ENCODE results near the gene PLXND1. TPM values are rescaled to one million over a fixed set of nuclear protein-coding genes. Genes with fewer than 3 reads are reported as not detected.

Gene PLXND1
- total RNA-seq, 1 experiment from 2014 or later, result 68.0 TPM

GRCh38 chr3:129602309-129602708, 4.2 kb downstream of the PLXND1 start:
- DNase-seq (ENCODE audit: low read depth), result no peak

- no peak for DNase-seq (ENCODE audit: low read depth)
Measured at GRCh38 chr3:129601713-129602112, 4.8 kb downstream of the PLXND1 start.

GRCh38 chr3:129600348-129600747, 6.1 kb downstream of the PLXND1 start:
- no peak for DNase-seq (ENCODE audit: low read depth)

- peak; percentile 69 for DNase-seq (ENCODE audit: low read depth)
Measured at GRCh38 chr3:129599607-129600006, 6.9 kb downstream of the PLXND1 start.

- no peak for DNase-seq (ENCODE audit: low read depth)
Measured at GRCh38 chr3:129599073-129599472, 7.4 kb downstream of the PLXND1 start.

- DNase-seq (ENCODE audit: low read depth), result no peak
Measured at GRCh38 chr3:129598484-129598883, 8.0 kb downstream of the PLXND1 start.

GRCh38 chr3:129598000-129598381, 8.5 kb downstream of the PLXND1 start:
- peak; percentile 65 for DNase-seq (ENCODE audit: low read depth)

GRCh38 chr3:129597087-129597999, 9.1 kb downstream of the PLXND1 start:
- DNase-seq (ENCODE audit: low read depth), result no peak

- peak; percentile 93 for DNase-seq (ENCODE audit: low read depth)
Measured at GRCh38 chr3:129596194-129597086, 10.0 kb downstream of the PLXND1 start.

GRCh38 chr3:129595544-129596193, 10.8 kb downstream of the PLXND1 start:
- DNase-seq (ENCODE audit: low read depth), result peak; percentile 70

- DNase-seq (ENCODE audit: low read depth), result no peak
Measured at GRCh38 chr3:129594907-129595390, 11.5 kb downstream of the PLXND1 start.

- DNase-seq (ENCODE audit: low read depth), result no peak
Measured at GRCh38 chr3:129594409-129594808, 12.1 kb downstream of the PLXND1 start.

GRCh38 chr3:129593595-129594339, 12.7 kb downstream of the PLXND1 start:
- DNase-seq (ENCODE audit: low read depth), result no peak

GRCh38 chr3:129593230-129593594, 13.3 kb downstream of the PLXND1 start:
- DNase-seq (ENCODE audit: low read depth), result no peak

- DNase-seq (ENCODE audit: low read depth), result no peak
Measured at GRCh38 chr3:129592381-129593131, 13.9 kb downstream of the PLXND1 start.

GRCh38 chr3:129591932-129592331, 14.5 kb downstream of the PLXND1 start:
- DNase-seq (ENCODE audit: low read depth), result no peak

GRCh38 chr3:129590215-129590614, 16.3 kb downstream of the PLXND1 start:
- DNase-seq (ENCODE audit: low read depth), result no peak

GRCh38 chr3:129587566-129588210, 18.8 kb downstream of the PLXND1 start:
- DNase-seq (ENCODE audit: low read depth), result no peak

- DNase-seq (ENCODE audit: low read depth), result no peak
Measured at GRCh38 chr3:129586746-129587430, 19.6 kb downstream of the PLXND1 start.

Data from RPMI7951 (cell line).